HPDE6-E6E7 (cell line): ENCODE measurements around the gene TOB2.

Experiments used
- DNase-seq: peaks from one replicate; pipeline ENCODE4 v3.0.0; 2011; ENCODE audit warnings: missing footprints; ENCODE audit errors: extremely low spot score

Gene TOB2

GRCh38 chr22:41446639-41447434, at the start of gene TOB2:
TSS of gene TOB2 (minus strand) at chr22:41446801. CDS start at chr22:41437345, 9,456 bp downstream.
- peak; percentile 57 for DNase-seq

GRCh38 chr22:41491374-41492100, 44.9 kb upstream of the TOB2 start:
- DNase-seq, result no peak

GRCh38 chr22:41488596-41489385, 42.2 kb upstream of the TOB2 start:
- DNase-seq, result no peak

GRCh38 chr22:41488076-41488475, 41.5 kb upstream of the TOB2 start:
- no peak for DNase-seq

DNA sequence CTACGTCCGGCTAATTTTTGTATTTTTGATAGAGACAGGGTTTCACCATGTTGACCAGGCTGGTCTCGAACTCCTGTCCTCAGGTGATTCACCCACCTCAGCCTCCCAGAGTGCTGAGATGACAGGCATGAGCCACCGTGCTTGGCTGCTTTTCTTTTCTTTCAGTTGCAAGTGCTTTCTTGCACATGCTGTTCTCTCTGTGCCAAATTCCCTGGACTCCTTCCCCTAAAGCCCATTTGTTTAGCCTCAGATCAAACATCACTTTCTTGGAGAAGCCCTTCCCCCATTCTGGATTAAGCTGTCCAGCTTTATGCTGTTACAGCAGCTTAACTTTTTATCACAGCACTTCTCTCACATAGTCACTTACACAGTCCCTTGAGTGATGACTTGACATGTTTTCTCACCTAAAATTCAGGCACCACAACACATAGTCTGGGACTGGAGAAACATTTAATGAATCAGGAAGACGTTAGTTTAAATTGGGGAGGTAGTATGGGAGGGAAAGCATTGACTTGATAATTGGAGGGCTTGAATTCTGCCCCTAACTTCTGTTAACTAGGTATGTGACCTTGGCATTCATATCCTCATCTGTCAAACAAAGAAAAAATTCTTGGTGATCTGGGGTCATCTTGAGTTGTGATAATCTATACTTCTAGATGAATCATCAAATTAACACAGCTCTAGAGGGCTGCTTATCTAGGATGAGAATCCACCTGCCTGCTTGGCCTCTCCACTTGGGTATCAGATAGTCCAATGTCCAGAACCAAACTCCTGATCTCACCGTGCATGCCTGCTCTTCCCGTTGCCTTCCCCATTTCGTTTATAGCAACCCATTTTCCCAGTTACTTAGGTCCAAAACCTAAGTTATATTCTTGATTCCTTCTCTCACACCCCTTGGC, 40.7 kb upstream of the TOB2 start:
- DNase-seq, result no peak

DNA sequence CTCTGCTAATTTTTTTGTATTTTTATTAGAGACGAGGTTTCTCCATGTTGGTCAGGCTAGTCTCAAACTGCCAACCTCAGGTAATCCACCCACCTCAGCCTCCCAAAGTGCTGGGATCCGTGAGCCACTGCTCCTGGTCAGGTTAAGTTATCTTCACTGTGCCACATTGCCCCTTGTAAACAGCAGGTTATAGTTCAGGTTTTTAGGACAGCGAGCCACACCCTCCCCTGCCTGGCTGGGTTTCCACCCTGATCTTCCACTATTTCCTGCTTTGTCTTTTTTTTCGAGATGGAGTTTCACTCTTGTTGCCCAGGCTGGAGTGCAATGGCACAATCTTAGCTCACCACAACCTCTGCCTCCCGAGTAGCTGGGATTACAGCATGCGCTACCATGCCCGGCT, 38.4 kb upstream of the TOB2 start:
- no peak for DNase-seq

DNA sequence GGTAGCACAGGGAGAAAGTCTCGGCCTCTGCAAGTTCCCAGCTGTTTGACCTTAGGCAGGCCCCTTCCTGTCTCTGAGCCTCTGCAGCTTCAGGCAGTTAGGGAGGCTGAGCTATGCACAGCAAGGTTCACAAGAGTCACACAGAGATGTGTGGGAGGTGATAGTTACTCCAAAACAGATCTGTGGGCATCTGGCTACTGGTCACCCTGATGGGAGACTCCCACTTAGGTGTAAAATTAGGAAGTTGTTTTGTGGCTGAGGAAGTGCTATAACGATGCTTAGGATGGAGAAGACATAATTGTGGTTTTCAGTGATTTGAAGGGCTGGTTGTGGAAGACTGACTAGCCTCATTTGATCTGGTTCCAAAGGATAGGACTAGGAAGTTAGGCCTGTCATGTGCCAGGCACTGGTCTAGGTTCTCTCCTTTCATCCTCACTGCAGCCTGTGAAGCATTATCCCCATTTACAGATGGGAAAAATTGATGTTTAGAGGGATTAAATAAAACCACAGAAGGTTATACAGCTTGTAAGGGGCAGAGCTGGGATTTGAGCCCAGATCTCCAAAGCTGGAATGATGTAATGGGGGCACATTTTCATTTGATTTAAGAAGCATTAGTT, 35.8 kb upstream of the TOB2 start:
- DNase-seq, result no peak

GRCh38 chr22:41481925-41482318, 35.3 kb upstream of the TOB2 start:
- no peak for DNase-seq

DNA sequence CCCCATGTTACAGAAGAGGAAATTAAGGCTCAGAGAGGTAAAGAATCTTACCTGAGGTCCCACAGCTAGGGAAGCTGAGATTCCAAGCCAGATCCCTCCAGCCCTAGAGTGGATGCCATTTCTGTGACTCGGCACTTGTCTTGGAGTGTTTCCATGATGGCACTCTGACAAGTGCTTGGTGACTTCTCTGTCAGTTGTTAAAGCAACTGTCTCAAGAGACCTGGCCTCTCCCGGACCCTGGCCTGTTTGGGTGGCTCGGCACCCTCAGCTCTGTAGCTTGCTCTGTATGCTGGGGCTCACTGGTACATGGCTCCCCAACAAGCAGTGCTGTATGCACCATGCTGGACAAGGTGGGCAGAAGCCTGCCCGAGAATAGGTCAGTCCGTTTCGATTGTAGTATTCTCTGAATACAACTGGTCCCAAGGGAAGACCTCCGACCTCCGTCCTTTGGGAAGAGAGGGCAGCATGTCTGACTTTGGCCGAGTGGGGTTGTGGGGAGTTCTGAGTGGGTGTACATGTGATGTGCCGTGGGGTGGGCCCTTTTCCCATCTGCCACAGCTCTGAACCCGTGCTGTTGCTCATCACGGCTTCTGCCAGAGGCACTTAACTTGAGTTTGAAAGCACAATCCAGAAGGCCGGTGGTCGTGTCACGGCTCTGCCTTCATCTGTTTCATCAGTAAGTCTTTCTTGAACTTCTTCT, 34.7 kb upstream of the TOB2 start:
- DNase-seq, result no peak

DNA sequence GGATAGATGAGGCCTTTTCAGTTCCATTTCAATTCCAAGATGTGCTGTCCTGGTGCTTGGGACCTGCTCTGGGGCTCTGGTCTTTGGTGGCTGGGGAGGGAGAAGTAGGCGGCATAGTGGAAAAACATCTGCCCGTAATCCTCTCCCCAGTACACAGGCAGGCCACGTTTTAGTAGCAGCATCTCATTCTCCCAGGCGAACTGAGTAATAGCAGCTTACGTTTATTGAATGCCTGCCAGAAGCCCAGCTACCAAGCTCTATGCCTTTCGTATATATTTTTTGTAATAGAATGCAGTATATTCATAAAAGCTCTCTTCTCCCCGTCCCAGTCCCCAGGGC, 33.8 kb upstream of the TOB2 start:
- no peak for DNase-seq

DNA sequence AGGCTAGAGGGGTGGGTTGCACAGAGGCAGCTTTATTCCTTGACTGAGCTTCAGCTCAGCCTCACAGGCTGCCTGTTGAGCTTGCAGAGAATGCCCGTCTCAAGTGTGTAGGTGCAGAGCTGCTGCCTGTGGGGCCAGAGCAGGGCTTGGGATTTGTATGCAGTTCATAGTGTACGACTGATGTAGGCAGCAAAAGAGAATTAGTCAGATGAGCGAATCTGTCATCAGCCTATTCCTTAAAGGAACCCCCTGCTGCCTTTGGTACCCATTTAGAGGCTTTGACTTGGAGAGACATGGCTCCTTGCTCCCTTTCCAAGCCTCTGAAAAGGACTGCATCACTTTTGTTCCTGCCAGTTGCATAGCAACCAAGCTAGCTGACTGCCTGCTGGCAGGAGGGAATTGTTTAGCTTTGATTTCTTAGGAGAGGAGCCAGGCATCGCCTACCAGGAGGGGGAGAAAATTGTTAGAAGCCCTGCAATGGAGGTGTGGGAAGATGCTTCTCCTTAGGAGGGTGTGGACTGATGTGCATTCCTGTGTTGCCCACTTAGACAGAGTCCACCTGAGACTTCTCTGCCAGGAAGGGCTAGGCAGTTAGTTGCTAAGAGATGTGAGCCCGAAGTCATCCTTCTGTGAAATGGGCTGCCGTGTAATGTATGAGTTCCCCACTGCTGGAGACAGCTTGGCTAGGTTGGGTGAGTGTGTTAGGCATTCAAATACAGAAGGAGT, 33.2 kb upstream of the TOB2 start:
- DNase-seq, result no peak

DNA sequence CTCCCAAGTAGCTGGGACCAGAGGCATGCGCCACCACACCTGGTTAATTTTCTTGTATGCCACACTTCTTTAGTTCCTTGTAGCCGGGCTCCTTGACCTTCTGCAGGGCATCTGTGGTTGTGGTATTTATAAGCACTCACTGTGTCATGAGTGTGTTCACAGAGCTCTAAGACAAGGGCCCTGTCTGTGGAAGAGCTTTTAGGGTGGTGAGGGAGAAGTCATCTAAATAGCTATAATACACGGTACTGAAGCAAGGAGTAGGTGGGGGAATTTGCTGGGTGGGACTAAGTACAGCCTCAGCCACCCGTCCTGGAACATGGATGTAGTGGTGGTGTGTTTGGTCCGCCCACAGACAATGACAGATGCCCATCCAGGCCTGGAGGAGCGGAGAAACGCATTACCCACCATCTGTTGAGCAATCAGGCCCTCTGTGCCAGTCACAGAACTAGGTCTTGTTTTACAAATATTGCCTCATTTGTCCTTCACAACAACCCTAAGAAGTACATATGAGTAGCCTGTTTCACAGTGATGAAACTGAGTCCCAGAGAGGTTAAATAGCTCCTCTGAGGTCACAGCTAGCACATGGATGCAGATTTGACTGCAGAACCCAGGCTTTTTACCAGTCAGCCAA, 32.4 kb upstream of the TOB2 start:
- DNase-seq, result no peak

GRCh38 chr22:41478473-41478872, 31.9 kb upstream of the TOB2 start:
- no peak for DNase-seq

DNA sequence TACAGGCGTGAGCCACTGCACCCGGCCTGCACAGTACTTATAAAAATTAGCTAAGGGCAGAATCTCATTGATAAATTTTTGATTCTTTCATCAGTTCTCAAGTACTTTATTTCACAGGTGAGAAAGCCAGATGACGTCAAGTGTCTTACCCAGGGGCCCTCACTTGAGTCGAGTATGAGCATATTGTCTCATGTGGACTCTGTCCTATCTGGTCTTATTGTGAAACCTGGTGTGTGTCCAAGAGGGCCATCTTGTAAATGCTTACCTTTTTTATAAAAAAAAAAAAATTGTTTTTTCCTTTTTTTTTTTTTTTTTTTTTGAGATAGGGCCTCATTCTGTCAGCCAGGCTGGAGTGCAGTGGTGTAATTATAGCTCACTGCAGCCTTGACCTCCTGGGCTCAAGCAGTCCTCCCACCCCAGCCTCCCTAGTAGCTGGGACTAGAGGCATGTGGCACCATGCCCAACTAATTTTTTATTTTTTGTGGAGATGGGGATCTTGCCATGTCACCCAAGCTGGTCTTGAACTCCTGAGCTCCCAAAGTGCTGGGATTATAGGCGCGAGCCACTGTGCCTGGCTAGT, 28.4 kb upstream of the TOB2 start:
- DNase-seq, result no peak

GRCh38 chr22:41471568-41471967, 25.0 kb upstream of the TOB2 start:
- DNase-seq, result no peak

DNA sequence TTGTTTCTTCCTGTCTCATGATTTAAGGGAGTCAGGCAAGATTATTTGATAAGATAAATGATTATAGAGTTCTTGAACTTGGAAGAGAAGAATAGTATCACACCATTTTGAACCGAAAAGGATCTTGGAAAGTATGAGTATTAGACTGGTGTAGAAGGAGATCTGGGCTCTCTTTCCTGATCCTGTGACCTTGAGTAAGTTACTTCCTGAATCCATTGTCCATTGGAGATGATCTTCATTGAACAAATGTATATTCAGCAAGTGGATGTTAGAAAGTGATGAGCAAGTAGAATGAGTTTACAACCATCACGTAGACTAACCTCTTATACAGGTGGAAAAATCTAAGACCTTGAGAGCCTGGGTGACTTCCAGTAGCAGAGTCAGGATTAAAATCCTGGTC, 24.3 kb upstream of the TOB2 start:
- no peak for DNase-seq

DNA sequence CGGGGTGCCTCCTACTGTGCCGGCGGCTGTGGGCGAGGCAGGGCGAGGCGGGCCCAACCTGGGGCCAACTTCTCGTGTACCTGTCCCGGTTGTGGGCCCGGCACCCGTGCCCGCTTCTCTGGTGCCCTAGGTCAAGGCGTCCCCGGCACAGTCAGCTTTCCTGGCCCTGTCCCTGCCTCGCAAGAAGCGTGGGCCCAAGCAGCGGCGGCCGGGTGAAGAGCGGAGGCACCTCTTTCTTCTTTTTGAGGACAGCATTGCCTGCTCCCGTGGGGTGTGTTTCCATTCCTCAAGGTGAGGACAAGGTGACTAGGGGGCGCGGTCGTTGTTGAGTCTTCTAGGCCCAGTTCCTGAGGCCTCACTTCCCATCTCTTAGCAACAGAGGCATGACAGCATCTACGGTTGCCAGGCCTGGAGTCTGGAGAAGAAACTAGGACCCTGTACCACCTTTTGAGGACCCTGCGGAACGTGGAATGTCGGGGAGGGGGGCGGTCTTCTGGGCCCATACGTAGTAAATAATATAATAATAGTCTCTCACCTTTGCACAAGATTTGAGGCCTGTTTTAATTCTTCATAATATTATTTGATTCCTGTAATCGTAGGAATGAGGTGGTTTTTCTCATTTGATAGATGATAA, 22.7 kb upstream of the TOB2 start:
- no peak for DNase-seq
